Endothelial cell of umbilical vein (primary cell): ENCODE measurements around the gene KLF2. TPM values are rescaled to one million over a fixed set of nuclear protein-coding genes. Genes with fewer than 3 reads are reported as not detected.
A peak's percentile ranks its signal among the peaks of the same experiment; 100 is the strongest.

Experiments used
- BruUV-seq: library from RNA; stranded (reverse); fragments of 400-500 nt; replicated peaks from 2 replicates; lab custom pipeline; 2021; lab: Mats Ljungman, UMichigan
- CTCF ChIA-PET: fragments of 300-600, 350-600 bp; sonication (Branson Sonifier 250); formaldehyde crosslinking; loops from one replicate; lab custom pipeline; 2021; ENCODE audit warnings: antibody characterized with exemption, inconsistent platforms; lab: Charles Lee
- POLR2A ChIA-PET: fragments of 300-600, 350-600 bp; sonication (Branson Sonifier 250); formaldehyde crosslinking; loops from one replicate; lab custom pipeline; 2021; ENCODE audit warnings: antibody characterized with exemption, inconsistent platforms; lab: Charles Lee
- DNase-seq: peaks from one replicate; pipeline ENCODE4 v3.0.0-alpha.2; 2011; ENCODE audit warnings: low read depth, low spot score
- FAIRE-seq: peaks from 2 replicates; lab custom pipeline; 2011; peaks lifted over from hg19 to GRCh38; lab: Jason Lieb, UNC
- H2AFZ ChIP-seq: 2 replicates; pipeline ENCODE4 v1.6.0; 2012; ENCODE audit warnings: low read depth, low read length, control low read depth, inconsistent platforms
- H3K27ac ChIP-seq: 2 replicates; pipeline ENCODE4 v1.5.1; 2011; ENCODE audit warnings: low read depth, mild to moderate bottlenecking, control low read depth, low read length, moderate library complexity; ENCODE audit not compliant: insufficient read depth
- H3K27me3 ChIP-seq, 2 experiments: 2 replicates each; pipeline versions ENCODE4 v1.6.0 to v1.6.1; 2011; ENCODE audit warnings: low read length in 2 of 2, mixed read lengths in 1 of 2; ENCODE audit not compliant: control insufficient read depth in 2 of 2, insufficient read depth in 2 of 2
- H3K36me3 ChIP-seq, 2 experiments: 2 replicates in 1 of 2; 3 replicates in 1 of 2; pipeline ENCODE4 v1.5.1; 2011; ENCODE audit warnings: low read length in 2 of 2, mild to moderate bottlenecking in 1 of 2, moderate library complexity in 1 of 2; ENCODE audit not compliant: control insufficient read depth in 2 of 2, insufficient read depth in 2 of 2; ENCODE audit errors: extremely low read depth in 1 of 2
- H3K4me1 ChIP-seq: 3 replicates; pipeline ENCODE4 v1.5.1; 2011; ENCODE audit warnings: mild to moderate bottlenecking, low read length; ENCODE audit not compliant: control insufficient read depth, insufficient read depth; ENCODE audit errors: extremely low read depth
- H3K4me2 ChIP-seq: 2 replicates; pipeline ENCODE4 v1.6.1; 2011; ENCODE audit warnings: low read length, control low read depth, mixed read lengths; ENCODE audit not compliant: insufficient read depth
- H3K4me3 ChIP-seq, 3 experiments: fragments of 200-600 bp in 1 of 3; sonication (generic), shearing (Covaris generic) in 1 of 3; replicated peaks in 1 of 3; 2 replicates each; pipeline ENCODE4 v1.5.1; 2011 to 2016; ENCODE audit warnings: control low read depth in 3 of 3, low read length in 3 of 3, mild to moderate bottlenecking in 2 of 3, inconsistent platforms in 1 of 3, low read depth in 1 of 3, moderate library complexity in 1 of 3; ENCODE audit not compliant: insufficient read depth in 1 of 3
- H3K79me2 ChIP-seq: 2 replicates; pipeline ENCODE4 v1.6.0; 2012; ENCODE audit warnings: low read length, inconsistent platforms; ENCODE audit not compliant: control insufficient read depth, insufficient read depth
- H3K9ac ChIP-seq: replicated peaks from 2 replicates; pipeline ENCODE3; 2011; ENCODE audit warnings: low read length, control low read depth; ENCODE audit not compliant: insufficient read depth; ENCODE audit errors: extremely low read depth
- H3K9me1 ChIP-seq: replicated peaks from 3 replicates; pipeline ENCODE4 v1.6.0; 2011; ENCODE audit warnings: mild to moderate bottlenecking, low read length; ENCODE audit not compliant: control insufficient read depth, insufficient read depth; ENCODE audit errors: extremely low read depth
- H3K9me3 ChIP-seq: replicated peaks from 2 replicates; pipeline ENCODE4 v1.5.1; 2012; ENCODE audit warnings: low read length, inconsistent platforms; ENCODE audit not compliant: control insufficient read depth, insufficient read depth
- H4K20me1 ChIP-seq: replicated peaks from 2 replicates; pipeline ENCODE3; 2011; ENCODE audit warnings: mild to moderate bottlenecking, low read length; ENCODE audit not compliant: control insufficient read depth, insufficient read depth; ENCODE audit errors: extremely low read depth
- EZH2 ChIP-seq: IDR thresholded peaks from 2 replicates; pipeline ENCODE4 v1.6.1; 2012; ENCODE audit warnings: borderline replicate concordance, low read depth, mild to moderate bottlenecking, moderate library complexity, low read length, inconsistent platforms; ENCODE audit not compliant: severe bottlenecking
- FOS ChIP-seq: IDR thresholded peaks from 2 replicates; pipeline ENCODE4 v1.6.1; 2011; ENCODE audit warnings: mild to moderate bottlenecking, low read length, moderate library complexity, borderline replicate concordance; ENCODE audit not compliant: insufficient read depth
- GATA2 ChIP-seq: IDR thresholded peaks from 2 replicates; pipeline ENCODE4 v1.7.0; 2011; ENCODE audit warnings: low read depth, mild to moderate bottlenecking, moderate library complexity, mixed read lengths, low read length; ENCODE audit not compliant: insufficient read length, insufficient read depth
- JUN ChIP-seq: IDR thresholded peaks from 2 replicates; pipeline ENCODE4 v1.6.1; 2011; ENCODE audit warnings: borderline replicate concordance, low read depth; ENCODE audit not compliant: insufficient read length, insufficient read depth
- MYC ChIP-seq: IDR thresholded peaks from one replicate; pipeline ENCODE4 v1.6.1; 2011; ENCODE audit warnings: mild to moderate bottlenecking, low read depth, low read length
- POLR2A ChIP-seq: IDR thresholded peaks from 2 replicates; pipeline ENCODE4 v1.6.1; 2012; ENCODE audit warnings: low read depth, mild to moderate bottlenecking, control low read depth, low read length
- POLR2AphosphoS5 ChIP-seq: IDR thresholded peaks from 2 replicates; pipeline ENCODE4 v1.6.1; 2012; ENCODE audit warnings: low read depth, mild to moderate bottlenecking, control low read depth, low read length, moderate library complexity; ENCODE audit not compliant: insufficient read depth
- dilution Hi-C: fragments of 300-500 bp; cut with MboI; formaldehyde crosslinking; loops from one replicate; pipeline ENCODE4 v1.15.0; 2019; ENCODE audit warnings: low sequenced_read_pairs; ENCODE audit not compliant: extremely low pct_ligation_motif_present
- intact Hi-C: fragments of 100-400 bp; cut with micrococcal nuclease; formaldehyde crosslinking; loops from one replicate; pipeline ENCODE4 v1.10.0; 2022
- polyA plus RNA-seq, 4 experiments: library from polyadenylated mRNA; depleted of rRNA in 3 of 4; stranded (reverse) in 3 of 4; unstranded in 1 of 4; fragments of >200 nt; gene quantifications; 2 replicates each; pipeline versions ENCODE4 v1.2.1 to v1.2.3, GENCODE V29; 2011 to 2012; ENCODE audit warnings: missing spikeins in 1 of 4
- total RNA-seq: library from RNA; stranded (reverse); gene quantifications from 2 replicates; pipeline ENCODE4 v1.2.3, GENCODE V29; 2021
- TF ChIP-seq, protein P1 (sequence below), 2 donors: IDR thresholded peaks; 1 replicate in 1 of 2; 2 replicates in 1 of 2; pipeline ENCODE4 v1.5.1; 2011; ENCODE audit warnings: low read length in 2 of 2, mild to moderate bottlenecking in 2 of 2, moderate library complexity in 2 of 2, control low read depth in 1 of 2, inconsistent platforms in 1 of 2, low read depth in 1 of 2; ENCODE audit not compliant: insufficient read depth in 1 of 2; ENCODE audit errors: extremely low read depth in 1 of 2
- TF ChIP-seq, protein P2 (sequence below): IDR thresholded peaks from 2 replicates; pipeline ENCODE4 v1.6.1; 2011; ENCODE audit not compliant: insufficient read depth, insufficient read length

The KLF2 gene
- total and polyA plus RNA-seq, 2 donors (not counting 3 experiments of a cell fraction or from before 2014, with no cell fraction given): 23.4 to 30.3 TPM

DNA sequence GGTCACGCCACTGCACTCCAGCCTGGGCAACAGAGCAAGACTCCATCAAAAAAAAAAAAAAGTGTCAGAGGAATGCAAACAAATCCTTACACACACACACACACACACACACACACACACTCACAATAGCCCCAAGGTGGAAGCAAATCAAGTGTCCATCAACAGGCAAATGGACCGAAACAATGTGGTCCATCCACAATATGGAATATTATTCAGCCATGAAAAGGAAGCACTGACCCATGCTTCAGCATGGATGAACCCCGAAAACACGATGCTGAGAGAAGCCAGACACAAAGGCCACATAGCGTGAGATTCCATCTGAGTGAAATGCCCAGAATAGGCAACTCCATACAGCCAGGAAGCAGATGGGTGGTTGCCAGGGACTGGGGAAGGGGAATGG is 16.5 kb upstream of the KLF2 start:
- Histone ChIP-seq H3K36me3 (no peaks in the 10 kb centered on the region), H3K9me1 (no peaks in the 10 kb centered on the region), H3K27ac (no peak overlapping the region), H4K20me1 (no peaks in the 10 kb centered on the region), H3K79me2 (no peaks in the 10 kb centered on the region), H3K9me3 (no peaks in the 10 kb centered on the region), H2AFZ (no peak overlapping the region), H3K4me3 (no peak overlapping the region), H3K9ac (no peak overlapping the region), H3K4me1 (peaks cover 5% of the 10 kb centered on the region), H3K27me3 (no peaks in the 10 kb centered on the region), H3K4me2 (no peak overlapping the region)
- FAIRE-seq (no peak), DNase-seq (no peak)
- POLR2A ChIA-PET: no interaction called here
- intact Hi-C loops (no loop called here), dilution Hi-C loops (no loop called here)
- BruUV-seq: no TSS peak
- CTCF ChIA-PET: no interaction called here
- TF ChIP-seq POLR2A: no peak
- no peak for TF ChIP-seq FOS
- no peak for TF ChIP-seq EZH2

DNA sequence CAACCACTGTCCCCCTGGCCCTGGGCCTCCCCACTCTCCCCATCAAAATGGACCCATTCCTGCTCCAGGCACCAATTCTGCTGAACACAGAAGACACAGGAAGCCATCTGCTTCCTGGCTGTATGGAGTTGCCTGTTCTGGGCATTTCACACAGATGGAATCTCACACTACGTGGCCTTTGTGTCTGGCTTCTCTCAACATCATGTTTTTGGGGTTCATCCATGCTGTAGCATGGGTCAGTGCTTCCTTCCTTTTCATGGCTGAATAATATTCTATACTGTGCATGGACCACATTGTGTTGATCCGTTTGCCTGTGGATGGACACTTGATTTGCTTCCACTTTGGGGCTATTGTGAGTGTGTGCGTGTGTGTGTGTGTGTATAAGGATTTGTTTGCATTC is 15.0 kb upstream of the KLF2 start:
- Histone ChIP-seq H3K9me1 (no peaks in the 10 kb centered on the region), H3K4me2 (no peak overlapping the region), H3K4me3 (no peak overlapping the region), H4K20me1 (no peaks in the 10 kb centered on the region), H3K4me1 (no peaks in the 10 kb centered on the region), H3K27ac (no peak overlapping the region), H3K9me3 (no peaks in the 10 kb centered on the region), H3K79me2 (no peaks in the 10 kb centered on the region), H3K9ac (no peak overlapping the region), H3K27me3 (no peaks in the 10 kb centered on the region), H3K36me3 (no peaks in the 10 kb centered on the region), H2AFZ (no peak overlapping the region)
- DNase-seq (peak; percentile 53), FAIRE-seq (peak; percentile 28)
- TF ChIP-seq, protein P1, sequence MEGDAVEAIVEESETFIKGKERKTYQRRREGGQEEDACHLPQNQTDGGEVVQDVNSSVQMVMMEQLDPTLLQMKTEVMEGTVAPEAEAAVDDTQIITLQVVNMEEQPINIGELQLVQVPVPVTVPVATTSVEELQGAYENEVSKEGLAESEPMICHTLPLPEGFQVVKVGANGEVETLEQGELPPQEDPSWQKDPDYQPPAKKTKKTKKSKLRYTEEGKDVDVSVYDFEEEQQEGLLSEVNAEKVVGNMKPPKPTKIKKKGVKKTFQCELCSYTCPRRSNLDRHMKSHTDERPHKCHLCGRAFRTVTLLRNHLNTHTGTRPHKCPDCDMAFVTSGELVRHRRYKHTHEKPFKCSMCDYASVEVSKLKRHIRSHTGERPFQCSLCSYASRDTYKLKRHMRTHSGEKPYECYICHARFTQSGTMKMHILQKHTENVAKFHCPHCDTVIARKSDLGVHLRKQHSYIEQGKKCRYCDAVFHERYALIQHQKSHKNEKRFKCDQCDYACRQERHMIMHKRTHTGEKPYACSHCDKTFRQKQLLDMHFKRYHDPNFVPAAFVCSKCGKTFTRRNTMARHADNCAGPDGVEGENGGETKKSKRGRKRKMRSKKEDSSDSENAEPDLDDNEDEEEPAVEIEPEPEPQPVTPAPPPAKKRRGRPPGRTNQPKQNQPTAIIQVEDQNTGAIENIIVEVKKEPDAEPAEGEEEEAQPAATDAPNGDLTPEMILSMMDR (IDR thresholded peaks at IDR 0.05; ENCODE audit: extremely low read depth in 1 of 2, insufficient read depth in 1 of 2, low read depth in 1 of 2, low read length in 2 of 2): no peak
- TF ChIP-seq POLR2A (no peak), POLR2AphosphoS5 (no peak), EZH2 (no peak), GATA2 (no peak), FOS (no peak), MYC (no peak), JUN (no peak)
- TF ChIP-seq, protein P2, sequence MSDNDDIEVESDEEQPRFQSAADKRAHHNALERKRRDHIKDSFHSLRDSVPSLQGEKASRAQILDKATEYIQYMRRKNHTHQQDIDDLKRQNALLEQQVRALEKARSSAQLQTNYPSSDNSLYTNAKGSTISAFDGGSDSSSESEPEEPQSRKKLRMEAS: no peak
- ChIA-PET POLR2A (no interaction called here), CTCF (no interaction called here)
- intact Hi-C loops: no loop called here
- dilution Hi-C loops: no loop called here
- no TSS peak for BruUV-seq
